ENCODE measurements around the gene RAPGEF4.

DNA sequence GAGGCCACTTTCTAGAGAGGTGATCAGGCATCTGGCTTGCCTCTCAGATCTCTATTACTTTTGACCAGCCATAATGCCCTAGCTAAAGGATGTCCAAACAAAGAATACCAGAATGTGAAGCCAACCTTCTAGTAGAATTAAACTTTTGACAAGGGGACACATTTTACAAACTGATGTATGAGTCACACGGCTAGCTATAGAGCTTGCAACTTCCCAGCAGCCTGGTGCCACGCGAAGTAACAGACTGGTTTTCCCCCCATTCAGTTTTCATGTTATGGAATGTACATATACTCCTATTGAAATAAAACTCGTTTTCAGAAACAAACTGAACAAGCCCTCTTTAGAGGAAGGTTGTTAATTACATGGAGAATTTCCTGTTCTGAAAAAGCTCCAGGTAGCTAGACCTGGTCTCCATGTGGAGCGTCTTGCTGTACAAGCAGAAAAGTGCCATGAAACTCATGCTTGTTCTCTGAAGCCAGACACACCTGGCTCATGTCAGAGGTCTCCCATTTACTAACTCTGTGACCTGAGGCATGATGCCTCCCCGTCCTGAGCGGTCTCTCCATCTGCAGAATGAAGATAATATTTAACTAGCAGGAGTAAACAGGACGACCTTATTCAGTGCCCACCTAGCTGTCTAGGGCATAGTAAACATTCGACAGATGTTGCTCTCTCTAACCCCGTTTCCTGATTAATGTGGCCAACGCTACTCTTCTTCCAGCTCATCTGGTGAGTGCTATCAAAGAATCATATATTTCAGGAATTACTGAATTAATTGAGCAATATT lies 258.5 kb downstream of the RAPGEF4 start:
- TF ChIP-seq, protein P1, sequence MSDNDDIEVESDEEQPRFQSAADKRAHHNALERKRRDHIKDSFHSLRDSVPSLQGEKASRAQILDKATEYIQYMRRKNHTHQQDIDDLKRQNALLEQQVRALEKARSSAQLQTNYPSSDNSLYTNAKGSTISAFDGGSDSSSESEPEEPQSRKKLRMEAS (IDR thresholded peaks at IDR 0.05): no peak
- TF ChIP-seq POLR2A (IDR thresholded peaks at IDR 0.05; ENCODE audit: control extremely low read depth in 1 of 2, low read depth in 2 of 2, low read length in 2 of 2) (no peak), BRCA1 (IDR thresholded peaks at IDR 0.05; ENCODE audit: low read depth, low read length) (no peak), YY1 (IDR thresholded peaks at IDR 0.05; ENCODE audit: low read depth, low read length) (no peak), TCF12 (IDR thresholded peaks at IDR 0.05; ENCODE audit: low read depth, low read length) (no peak), SP1 (IDR thresholded peaks at IDR 0.05; ENCODE audit: low read depth, low read length) (no peak), JUN (IDR thresholded peaks at IDR 0.05; ENCODE audit: low read depth, low read length) (no peak), CHD2 (IDR thresholded peaks at IDR 0.05; ENCODE audit: low read length) (no peak), EZH2 (IDR thresholded peaks at IDR 0.05; ENCODE audit: low read depth, low read length, severe bottlenecking) (no peak), NRF1 (IDR thresholded peaks at IDR 0.05; ENCODE audit: low read depth, low read length) (no peak), SIN3A (conservative IDR thresholded peaks at IDR 0.05 in 1 of 2, IDR thresholded peaks at IDR 0.05 in 1 of 2; ENCODE audit: low read depth in 1 of 2, low read length in 2 of 2) (no peak), CEBPB (IDR thresholded peaks at IDR 0.05; ENCODE audit: low read depth, low read length) (no peak)
- TF ChIP-seq, protein P2, sequence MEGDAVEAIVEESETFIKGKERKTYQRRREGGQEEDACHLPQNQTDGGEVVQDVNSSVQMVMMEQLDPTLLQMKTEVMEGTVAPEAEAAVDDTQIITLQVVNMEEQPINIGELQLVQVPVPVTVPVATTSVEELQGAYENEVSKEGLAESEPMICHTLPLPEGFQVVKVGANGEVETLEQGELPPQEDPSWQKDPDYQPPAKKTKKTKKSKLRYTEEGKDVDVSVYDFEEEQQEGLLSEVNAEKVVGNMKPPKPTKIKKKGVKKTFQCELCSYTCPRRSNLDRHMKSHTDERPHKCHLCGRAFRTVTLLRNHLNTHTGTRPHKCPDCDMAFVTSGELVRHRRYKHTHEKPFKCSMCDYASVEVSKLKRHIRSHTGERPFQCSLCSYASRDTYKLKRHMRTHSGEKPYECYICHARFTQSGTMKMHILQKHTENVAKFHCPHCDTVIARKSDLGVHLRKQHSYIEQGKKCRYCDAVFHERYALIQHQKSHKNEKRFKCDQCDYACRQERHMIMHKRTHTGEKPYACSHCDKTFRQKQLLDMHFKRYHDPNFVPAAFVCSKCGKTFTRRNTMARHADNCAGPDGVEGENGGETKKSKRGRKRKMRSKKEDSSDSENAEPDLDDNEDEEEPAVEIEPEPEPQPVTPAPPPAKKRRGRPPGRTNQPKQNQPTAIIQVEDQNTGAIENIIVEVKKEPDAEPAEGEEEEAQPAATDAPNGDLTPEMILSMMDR (IDR thresholded peaks at IDR 0.05; ENCODE audit: control extremely low read depth in 1 of 3, insufficient read depth in 1 of 3, low read depth in 1 of 3, low read length in 3 of 3): no peak
- TF ChIP-seq, protein P3, sequence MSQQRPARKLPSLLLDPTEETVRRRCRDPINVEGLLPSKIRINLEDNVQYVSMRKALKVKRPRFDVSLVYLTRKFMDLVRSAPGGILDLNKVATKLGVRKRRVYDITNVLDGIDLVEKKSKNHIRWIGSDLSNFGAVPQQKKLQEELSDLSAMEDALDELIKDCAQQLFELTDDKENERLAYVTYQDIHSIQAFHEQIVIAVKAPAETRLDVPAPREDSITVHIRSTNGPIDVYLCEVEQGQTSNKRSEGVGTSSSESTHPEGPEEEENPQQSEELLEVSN (IDR thresholded peaks at IDR 0.05): no peak

All from H1 (cell line).